Measurements from ENCODE around the gene SLC32A1. TPM values are rescaled to one million over a fixed set of nuclear protein-coding genes. Genes with fewer than 3 reads are reported as not detected.
A peak's percentile ranks its signal among the peaks of the same experiment; 100 is the strongest.

SLC32A1 gene
- total and polyA plus RNA-seq, 2 donors from 2014 or later = not detected

DNA sequence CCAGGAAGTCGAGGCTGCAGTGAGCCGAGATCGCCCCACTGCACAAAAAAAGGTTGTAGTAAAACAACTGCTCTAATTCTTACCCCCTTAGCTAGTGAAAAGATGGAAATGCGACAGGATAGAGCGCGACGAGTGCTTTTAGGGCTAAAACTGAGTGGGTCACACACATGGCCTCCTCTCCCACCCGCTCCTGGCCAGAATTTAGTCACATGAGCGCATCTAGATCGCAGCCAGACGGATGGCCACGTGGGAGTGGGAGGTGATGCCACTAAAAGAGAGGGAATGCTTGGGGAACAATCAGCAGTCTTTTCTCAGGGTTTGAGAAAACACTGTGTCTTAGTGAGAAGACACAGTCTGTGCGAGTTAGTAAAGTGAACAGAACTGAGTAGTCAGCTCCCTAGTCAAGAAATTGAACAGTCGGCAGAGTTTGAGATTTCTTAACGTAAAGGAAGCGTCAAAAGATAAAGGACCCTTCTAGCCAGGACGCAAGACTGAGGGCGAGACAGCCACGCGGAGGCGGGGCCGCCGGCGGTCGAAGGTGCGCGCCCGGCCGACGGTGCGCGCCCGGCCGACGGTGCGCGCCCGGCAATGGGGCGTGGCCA lies 23.3 kb downstream of the SLC32A1 start:
- Histone ChIP-seq H3K36me3 (ENCODE audit: control insufficient read depth in 2 of 3, insufficient read depth in 3 of 3, low read length in 3 of 3) (no peaks in the 10 kb centered on the region), H3K4me1 (ENCODE audit: control insufficient read depth in 2 of 3, insufficient read depth in 2 of 3, low read depth in 1 of 3, low read length in 3 of 3) (peaks cover 3 to 10% (median 8%) of the 10 kb centered on the region in 3 donors), H3K9ac (ENCODE audit: low read length in 3 of 3) (peak overlapping the region; percentile 10 to 41 (median 37)), H3K27me3 (ENCODE audit: control insufficient read depth, insufficient read depth, low read length) (no peaks in the 10 kb centered on the region), H3K27ac (ENCODE audit: low read depth in 2 of 2, low read length in 2 of 2) (peak overlapping the region in 1 of 2 donors; percentile 66), H3K9me3 (ENCODE audit: control insufficient read depth in 2 of 3, insufficient read depth in 1 of 3, low read length in 3 of 3) (no peaks in the 10 kb centered on the region), H3K4me3 (ENCODE audit: low read length in 3 of 3) (peak overlapping the region; percentile 56 to 76 (median 65))
- peak in 2 of 5 donors; percentile 53 to 66 for DNase-seq
- TF ChIP-seq CTCF (IDR thresholded peaks at IDR 0.05; ENCODE audit: borderline replicate concordance, extremely low read depth, insufficient read depth) = no peak
- intact Hi-C loops (cut with DNase I) = no loop called here
- FAIRE-seq = no peak

- no peak for TF ChIP-seq CTCF (IDR thresholded peaks at IDR 0.05; ENCODE audit: borderline replicate concordance, extremely low read depth, insufficient read depth)
- peaks cover 3 to 10% (median 8%) of the 10 kb centered on the region in 3 donors for H3K4me1 ChIP-seq (ENCODE audit: control insufficient read depth in 2 of 3, insufficient read depth in 2 of 3, low read depth in 1 of 3, low read length in 3 of 3)
- H3K9me3 ChIP-seq (ENCODE audit: control insufficient read depth in 2 of 3, insufficient read depth in 1 of 3, low read length in 3 of 3) = no peaks in the 10 kb centered on the region
- no peaks in the 10 kb centered on the region for H3K36me3 ChIP-seq (ENCODE audit: control insufficient read depth in 2 of 3, insufficient read depth in 3 of 3, low read length in 3 of 3)
- DNase-seq (peak; percentile 95 to 97 (median 96)), FAIRE-seq (no peak)
- H3K4me3 ChIP-seq (ENCODE audit: low read length in 3 of 3) = peak within 1 kb of the TSS; percentile 65 to 92 (median 78)
- H3K27ac ChIP-seq (ENCODE audit: low read depth in 2 of 2, low read length in 2 of 2) = peak within 1 kb of the TSS; percentile 72 to 92
- no peaks in the 10 kb centered on the region for H3K27me3 ChIP-seq (ENCODE audit: control insufficient read depth, insufficient read depth, low read length)
- peak within 1 kb of the TSS; percentile 50 to 83 (median 76) for H3K9ac ChIP-seq (ENCODE audit: low read length in 3 of 3)
- intact Hi-C loops (cut with DNase I) = no loop called here
Observed at GRCh38 chr20:38748097-38748860, 24.0 kb downstream of the SLC32A1 start, which contains the start of gene ACTR5. Gene ACTR5 (plus strand): TSS chr20:38748460. CDS start chr20:38748479, 19 bp downstream.

DNA sequence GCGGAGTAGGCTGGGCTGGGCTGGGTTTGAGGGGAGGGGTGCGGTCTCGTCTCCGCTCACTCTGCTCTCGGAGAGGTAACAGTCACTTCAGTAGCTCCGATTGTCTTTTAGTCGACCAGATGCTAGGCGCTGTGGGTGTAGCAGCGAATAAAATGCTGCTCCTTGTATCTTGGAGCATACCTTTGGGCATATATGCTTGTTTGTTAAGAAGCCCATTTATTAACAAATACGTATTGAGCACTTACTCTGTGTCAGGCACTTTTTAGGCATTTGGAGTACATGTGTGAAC lies 24.5 kb downstream of the SLC32A1 start:
- H3K9me3 ChIP-seq (ENCODE audit: control insufficient read depth in 2 of 3, insufficient read depth in 1 of 3, low read length in 3 of 3) = no peaks in the 10 kb centered on the region
- no peak for TF ChIP-seq CTCF (IDR thresholded peaks at IDR 0.05; ENCODE audit: borderline replicate concordance, extremely low read depth, insufficient read depth)
- H3K36me3 ChIP-seq (ENCODE audit: control insufficient read depth in 2 of 3, insufficient read depth in 3 of 3, low read length in 3 of 3) = no peaks in the 10 kb centered on the region
- intact Hi-C loops (cut with DNase I) = no loop called here
- peak overlapping the region; percentile 50 to 83 (median 76) for H3K9ac ChIP-seq (ENCODE audit: low read length in 3 of 3)
- no peak for FAIRE-seq
- H3K27me3 ChIP-seq (ENCODE audit: control insufficient read depth, insufficient read depth, low read length) = no peaks in the 10 kb centered on the region
- H3K4me3 ChIP-seq (ENCODE audit: low read length in 3 of 3) = peak overlapping the region; percentile 65 to 92 (median 78)
- H3K27ac ChIP-seq (ENCODE audit: low read depth in 2 of 2, low read length in 2 of 2) = peak overlapping the region in 1 of 2 donors; percentile 92
- peaks cover 3 to 10% (median 8%) of the 10 kb centered on the region in 3 donors for H3K4me1 ChIP-seq (ENCODE audit: control insufficient read depth in 2 of 3, insufficient read depth in 2 of 3, low read depth in 1 of 3, low read length in 3 of 3)
- no peak for DNase-seq
